Measurements from ENCODE around the gene KRT36. TPM values are rescaled to one million over a fixed set of nuclear protein-coding genes. Genes with fewer than 3 reads are reported as not detected.
A peak's percentile ranks its signal among the peaks of the same experiment; 100 is the strongest.

KRT36 gene
- not detected for total RNA-seq
- under 1 TPM in 1 of 2 donors, not detected in 1; 0.02 TPM for polyA plus RNA-seq
- long read RNA-seq, donor 1 = 0 reads
- long read RNA-seq, donor 2 = 0 reads
- long read RNA-seq, donor 3 = 0 reads
- long read RNA-seq, donor 4 = 0 reads
- long read RNA-seq, donor 5 = 0 reads

DNA sequence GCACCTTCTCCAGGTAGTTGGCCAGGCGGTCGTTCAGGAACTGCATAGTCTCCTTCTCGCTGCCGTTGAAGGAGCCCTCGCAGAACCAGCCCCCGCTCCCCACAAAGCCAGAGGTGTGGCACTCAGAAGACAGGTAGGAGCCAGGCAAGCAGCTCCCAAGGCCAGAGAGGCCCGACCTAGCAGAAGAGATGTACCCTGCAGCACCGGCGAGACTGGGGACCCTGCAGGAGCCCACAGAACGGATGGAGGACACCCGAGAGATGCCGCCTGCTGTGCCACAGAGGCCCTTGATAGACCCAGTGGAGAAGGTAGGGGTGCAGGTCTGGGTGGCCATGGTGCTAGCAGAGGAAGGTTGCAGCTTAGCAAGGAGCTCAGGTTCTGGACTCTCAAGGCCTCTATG is at the start of gene KRT36:
TSS of gene KRT36 (minus strand) at position 380 of the 400 bp plus-strand sequence. CDS start at position 334, 46 bp downstream.
- H3K4me3 ChIP-seq = no peak within 1 kb of the TSS

GRCh38 chr17:41539071-41539492 is 49.4 kb upstream of the KRT36 start:
- Histone ChIP-seq H3K36me3 (ENCODE audit: control insufficient read depth in 4 of 4, insufficient read depth in 4 of 4, low read length in 4 of 4) (no peaks in the 10 kb centered on the region), H3K27me3 (ENCODE audit: control insufficient read depth in 3 of 3, insufficient read depth in 3 of 3, low read length in 2 of 3) (no peaks in the 10 kb centered on the region), H3K27ac (ENCODE audit: low read depth in 1 of 2, low read length in 1 of 2) (no peak overlapping the region), H3K4me3 (no peak overlapping the region), H3K4me1 (ENCODE audit: control insufficient read depth in 5 of 5, insufficient read depth in 5 of 5, low read length in 5 of 5) (peaks cover 0 to 7% (median 0%) of the 10 kb centered on the region in 5 donors), H3K9me3 (ENCODE audit: control insufficient read depth in 4 of 4, insufficient read depth in 3 of 4, low read length in 3 of 4) (no peaks in the 10 kb centered on the region), H3K9ac (ENCODE audit: insufficient read depth in 1 of 2, low read length in 2 of 2) (no peak overlapping the region)
- no peak for TF ChIP-seq CTCF (IDR thresholded peaks at IDR 0.05; ENCODE audit: control extremely low read depth, extremely low read depth)
- WGBS, 2 donors = 79 to 88% methylated on average over 5 of the region's 5 CpGs
- DNase-seq (no peak), ATAC-seq (ENCODE audit: insufficient read depth, low FRiP score) (no peak)

More for the DNA sequence above, at the start of gene KRT36:
- Histone ChIP-seq H3K4me1 (ENCODE audit: control insufficient read depth in 5 of 5, insufficient read depth in 5 of 5, low read length in 5 of 5) (peaks cover 0 to 9% (median 5%) of the 10 kb centered on the region in 5 donors), H3K27ac (ENCODE audit: low read depth in 1 of 2, low read length in 1 of 2) (no peak within 1 kb of the TSS), H3K36me3 (ENCODE audit: control insufficient read depth in 4 of 4, insufficient read depth in 4 of 4, low read length in 4 of 4) (no peaks in the 10 kb centered on the region), H3K9ac (ENCODE audit: insufficient read depth in 1 of 2, low read length in 2 of 2) (no peak within 1 kb of the TSS), H3K27me3 (ENCODE audit: control insufficient read depth in 3 of 3, insufficient read depth in 3 of 3, low read length in 2 of 3) (no peaks in the 10 kb centered on the region), H3K9me3 (ENCODE audit: control insufficient read depth in 4 of 4, insufficient read depth in 3 of 4, low read length in 3 of 4) (no peaks in the 10 kb centered on the region)
- ATAC-seq (ENCODE audit: insufficient read depth, low FRiP score) (no peak), DNase-seq (no peak)
- TF ChIP-seq CTCF (IDR thresholded peaks at IDR 0.05; ENCODE audit: control extremely low read depth, extremely low read depth) = no peak
- WGBS, 2 donors = 90 to 94% methylated on average over 12 of the region's 12 CpGs

DNA sequence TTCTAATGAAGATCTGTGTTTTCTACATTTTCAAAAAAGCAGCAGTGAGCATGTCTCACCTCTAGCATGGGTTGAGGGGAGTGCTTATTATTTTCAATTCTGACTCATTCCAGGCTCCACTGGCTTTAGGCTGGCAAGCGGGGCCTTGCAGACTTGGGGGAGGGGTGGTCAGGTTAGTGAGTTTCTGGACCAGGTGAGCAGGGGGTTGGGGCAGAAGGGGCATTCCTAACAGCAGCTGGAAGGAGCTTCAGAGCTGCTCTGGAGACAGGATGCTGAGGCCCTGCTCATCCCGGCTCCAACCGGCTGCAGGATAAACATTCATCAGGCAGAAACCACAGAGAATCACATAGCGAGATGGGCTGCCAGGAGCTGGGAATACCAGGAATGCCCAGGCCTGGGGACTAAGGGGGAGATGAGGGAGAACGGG is 48.9 kb upstream of the KRT36 start:
- ATAC-seq (ENCODE audit: insufficient read depth, low FRiP score) (no peak), DNase-seq (no peak)
- TF ChIP-seq CTCF (IDR thresholded peaks at IDR 0.05; ENCODE audit: control extremely low read depth, extremely low read depth) = no peak
- Histone ChIP-seq H3K4me3 (no peak overlapping the region), H3K36me3 (ENCODE audit: control insufficient read depth in 4 of 4, insufficient read depth in 4 of 4, low read length in 4 of 4) (no peaks in the 10 kb centered on the region), H3K4me1 (ENCODE audit: control insufficient read depth in 5 of 5, insufficient read depth in 5 of 5, low read length in 5 of 5) (peaks cover 0 to 7% (median 0%) of the 10 kb centered on the region in 5 donors), H3K9ac (ENCODE audit: insufficient read depth in 1 of 2, low read length in 2 of 2) (no peak overlapping the region), H3K9me3 (ENCODE audit: control insufficient read depth in 4 of 4, insufficient read depth in 3 of 4, low read length in 3 of 4) (no peaks in the 10 kb centered on the region), H3K27ac (ENCODE audit: low read depth in 1 of 2, low read length in 1 of 2) (no peak overlapping the region), H3K27me3 (ENCODE audit: control insufficient read depth in 3 of 3, insufficient read depth in 3 of 3, low read length in 2 of 3) (no peaks in the 10 kb centered on the region)
- WGBS, 2 donors = 69 to 75% methylated on average over 5 of the region's 5 CpGs

DNA sequence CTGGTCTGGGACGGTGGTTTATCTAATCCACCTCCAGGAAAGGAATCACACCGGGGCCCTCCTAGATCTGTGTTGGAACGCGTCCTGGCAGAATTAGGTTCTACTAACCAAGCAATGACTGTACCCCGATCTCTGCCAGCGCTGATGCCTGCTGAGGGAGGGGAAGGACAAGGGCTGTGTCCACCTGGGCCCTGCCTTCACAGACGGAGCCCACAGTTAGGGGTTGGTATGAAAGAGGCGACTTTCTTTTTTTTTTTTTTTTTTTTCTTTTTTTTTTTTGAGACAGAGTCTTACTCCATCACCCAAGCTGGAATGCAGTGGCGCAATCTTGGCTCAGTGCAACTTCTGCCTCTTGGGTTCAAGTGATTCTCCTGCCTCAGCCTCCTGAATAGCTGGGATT is 48.3 kb upstream of the KRT36 start:
- WGBS, 2 donors = 77 to 80% methylated on average over 9 of the region's 9 CpGs
- TF ChIP-seq CTCF (IDR thresholded peaks at IDR 0.05; ENCODE audit: control extremely low read depth, extremely low read depth) = no peak
- peak in 1 of 3 donors; percentile 26 for DNase-seq
- no peak overlapping the region for H3K9ac ChIP-seq (ENCODE audit: insufficient read depth in 1 of 2, low read length in 2 of 2)
- no peaks in the 10 kb centered on the region for H3K36me3 ChIP-seq (ENCODE audit: control insufficient read depth in 4 of 4, insufficient read depth in 4 of 4, low read length in 4 of 4)
- ATAC-seq (ENCODE audit: insufficient read depth, low FRiP score) = no peak
- H3K9me3 ChIP-seq (ENCODE audit: control insufficient read depth in 4 of 4, insufficient read depth in 3 of 4, low read length in 3 of 4) = no peaks in the 10 kb centered on the region
- H3K27me3 ChIP-seq (ENCODE audit: control insufficient read depth in 3 of 3, insufficient read depth in 3 of 3, low read length in 2 of 3) = no peaks in the 10 kb centered on the region
- no peak overlapping the region for H3K4me3 ChIP-seq
- H3K4me1 ChIP-seq (ENCODE audit: control insufficient read depth in 5 of 5, insufficient read depth in 5 of 5, low read length in 5 of 5) = peaks cover 0 to 7% (median 0%) of the 10 kb centered on the region in 5 donors
- no peak overlapping the region for H3K27ac ChIP-seq (ENCODE audit: low read depth in 1 of 2, low read length in 1 of 2)
